Measurements from ENCODE around the gene GNG14. TPM values are rescaled to one million over a fixed set of nuclear protein-coding genes. Genes with fewer than 3 reads are reported as not detected.

The GNG14 gene
- total and polyA plus RNA-seq, 2 experiments from 2014 or later = not detected

DNA sequence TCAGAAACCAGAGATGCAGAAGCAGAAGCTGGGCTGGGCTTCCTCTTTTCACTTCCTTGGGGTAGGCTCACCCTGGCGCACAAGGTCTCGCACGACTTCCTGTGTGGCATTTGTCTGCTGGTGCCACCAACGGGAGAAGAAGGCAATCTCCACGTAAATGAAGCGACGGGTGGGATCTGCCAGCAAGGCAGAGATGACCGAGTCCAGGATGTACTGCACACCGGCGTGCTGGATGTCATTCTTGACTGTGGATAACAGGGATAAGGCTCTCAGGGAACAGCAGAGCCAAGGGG lies 22.6 kb upstream of the GNG14 start:
- Histone ChIP-seq H3K27ac (ENCODE audit: low read depth) (no peak overlapping the region), H3K4me3 (no peak overlapping the region), H3K9me2 (ENCODE audit: insufficient read depth) (no peaks in the 10 kb centered on the region), H3K79me2 (replicated peaks; ENCODE audit: insufficient read depth) (peaks cover 19% of the 10 kb centered on the region), H3K4me1 (ENCODE audit: insufficient read depth) (peaks cover 17% of the 10 kb centered on the region), H3K36me3 (ENCODE audit: insufficient read depth) (0 out of 2 replicates have a peak, but pooled peaks cover 5% of the 10 kb centered on the region), H3F3A (replicated peaks; ENCODE audit: low read depth) (peaks cover 19% of the 10 kb centered on the region; the same call in 1 of the 2 replicates), H3K27me3 (ENCODE audit: insufficient read depth) (no peaks in the 10 kb centered on the region), H2AFZ (no peak overlapping the region), H4K20me1 (replicated peaks; ENCODE audit: insufficient read depth) (no peaks in the 10 kb centered on the region; the same call in 1 of the 2 replicates), H3K4me2 (no peak overlapping the region)
- ATAC-seq (no peak), DNase-seq (ENCODE audit: low spot score) (no peak)
- Mint-ChIP-seq H3K4me1 (peaks cover 29% of the 10 kb centered on the region), H3K27me3 (ENCODE audit: insufficient read depth, low read depth, poor library complexity) (peaks cover 20% of the 10 kb centered on the region), H3K4me3 (peak overlapping the region; percentile 97; the same call in 1 of the 3 replicates), H3K36me3 (ENCODE audit: low read depth) (peaks cover 25% of the 10 kb centered on the region), H3K27ac (no peak overlapping the region), H3K9me3 (no peaks in the 10 kb centered on the region; the same call in 2 of the 3 replicates)
- TF ChIP-seq ZNF114 (CRISPR knock-in tag; IDR thresholded peaks at IDR 0.05) (no peak), POLR2AphosphoS5 (IDR thresholded peaks at IDR 0.05; ENCODE audit: low read depth) (no peak), JUNB (IDR thresholded peaks at IDR 0.05; ENCODE audit: unreplicated experiment) (no peak), EZH2phosphoT487 (IDR thresholded peaks at IDR 0.05; ENCODE audit: unreplicated experiment) (no peak), STAT1 (IDR thresholded peaks at IDR 0.05; ENCODE audit: unreplicated experiment) (no peak), ZNF331 (CRISPR knock-in tag; IDR thresholded peaks at IDR 0.05; ENCODE audit: low read depth) (no peak), NANOG (IDR thresholded peaks at IDR 0.05; ENCODE audit: borderline replicate concordance) (no peak), CREB1 (CRISPR knock-in tag; IDR thresholded peaks at IDR 0.05; ENCODE audit: low read depth) (no peak), EZH2 (IDR thresholded peaks at IDR 0.05; ENCODE audit: low read depth, unreplicated experiment) (no peak)
- TF ChIP-seq, protein P1, sequence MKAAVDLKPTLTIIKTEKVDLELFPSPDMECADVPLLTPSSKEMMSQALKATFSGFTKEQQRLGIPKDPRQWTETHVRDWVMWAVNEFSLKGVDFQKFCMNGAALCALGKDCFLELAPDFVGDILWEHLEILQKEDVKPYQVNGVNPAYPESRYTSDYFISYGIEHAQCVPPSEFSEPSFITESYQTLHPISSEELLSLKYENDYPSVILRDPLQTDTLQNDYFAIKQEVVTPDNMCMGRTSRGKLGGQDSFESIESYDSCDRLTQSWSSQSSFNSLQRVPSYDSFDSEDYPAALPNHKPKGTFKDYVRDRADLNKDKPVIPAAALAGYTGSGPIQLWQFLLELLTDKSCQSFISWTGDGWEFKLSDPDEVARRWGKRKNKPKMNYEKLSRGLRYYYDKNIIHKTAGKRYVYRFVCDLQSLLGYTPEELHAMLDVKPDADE (IDR thresholded peaks at IDR 0.05) = no peak
- TF ChIP-seq, protein P2, sequence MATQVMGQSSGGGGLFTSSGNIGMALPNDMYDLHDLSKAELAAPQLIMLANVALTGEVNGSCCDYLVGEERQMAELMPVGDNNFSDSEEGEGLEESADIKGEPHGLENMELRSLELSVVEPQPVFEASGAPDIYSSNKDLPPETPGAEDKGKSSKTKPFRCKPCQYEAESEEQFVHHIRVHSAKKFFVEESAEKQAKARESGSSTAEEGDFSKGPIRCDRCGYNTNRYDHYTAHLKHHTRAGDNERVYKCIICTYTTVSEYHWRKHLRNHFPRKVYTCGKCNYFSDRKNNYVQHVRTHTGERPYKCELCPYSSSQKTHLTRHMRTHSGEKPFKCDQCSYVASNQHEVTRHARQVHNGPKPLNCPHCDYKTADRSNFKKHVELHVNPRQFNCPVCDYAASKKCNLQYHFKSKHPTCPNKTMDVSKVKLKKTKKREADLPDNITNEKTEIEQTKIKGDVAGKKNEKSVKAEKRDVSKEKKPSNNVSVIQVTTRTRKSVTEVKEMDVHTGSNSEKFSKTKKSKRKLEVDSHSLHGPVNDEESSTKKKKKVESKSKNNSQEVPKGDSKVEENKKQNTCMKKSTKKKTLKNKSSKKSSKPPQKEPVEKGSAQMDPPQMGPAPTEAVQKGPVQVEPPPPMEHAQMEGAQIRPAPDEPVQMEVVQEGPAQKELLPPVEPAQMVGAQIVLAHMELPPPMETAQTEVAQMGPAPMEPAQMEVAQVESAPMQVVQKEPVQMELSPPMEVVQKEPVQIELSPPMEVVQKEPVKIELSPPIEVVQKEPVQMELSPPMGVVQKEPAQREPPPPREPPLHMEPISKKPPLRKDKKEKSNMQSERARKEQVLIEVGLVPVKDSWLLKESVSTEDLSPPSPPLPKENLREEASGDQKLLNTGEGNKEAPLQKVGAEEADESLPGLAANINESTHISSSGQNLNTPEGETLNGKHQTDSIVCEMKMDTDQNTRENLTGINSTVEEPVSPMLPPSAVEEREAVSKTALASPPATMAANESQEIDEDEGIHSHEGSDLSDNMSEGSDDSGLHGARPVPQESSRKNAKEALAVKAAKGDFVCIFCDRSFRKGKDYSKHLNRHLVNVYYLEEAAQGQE (IDR thresholded peaks at IDR 0.05; ENCODE audit: unreplicated experiment) = no peak
- TF ChIP-seq, protein P3, sequence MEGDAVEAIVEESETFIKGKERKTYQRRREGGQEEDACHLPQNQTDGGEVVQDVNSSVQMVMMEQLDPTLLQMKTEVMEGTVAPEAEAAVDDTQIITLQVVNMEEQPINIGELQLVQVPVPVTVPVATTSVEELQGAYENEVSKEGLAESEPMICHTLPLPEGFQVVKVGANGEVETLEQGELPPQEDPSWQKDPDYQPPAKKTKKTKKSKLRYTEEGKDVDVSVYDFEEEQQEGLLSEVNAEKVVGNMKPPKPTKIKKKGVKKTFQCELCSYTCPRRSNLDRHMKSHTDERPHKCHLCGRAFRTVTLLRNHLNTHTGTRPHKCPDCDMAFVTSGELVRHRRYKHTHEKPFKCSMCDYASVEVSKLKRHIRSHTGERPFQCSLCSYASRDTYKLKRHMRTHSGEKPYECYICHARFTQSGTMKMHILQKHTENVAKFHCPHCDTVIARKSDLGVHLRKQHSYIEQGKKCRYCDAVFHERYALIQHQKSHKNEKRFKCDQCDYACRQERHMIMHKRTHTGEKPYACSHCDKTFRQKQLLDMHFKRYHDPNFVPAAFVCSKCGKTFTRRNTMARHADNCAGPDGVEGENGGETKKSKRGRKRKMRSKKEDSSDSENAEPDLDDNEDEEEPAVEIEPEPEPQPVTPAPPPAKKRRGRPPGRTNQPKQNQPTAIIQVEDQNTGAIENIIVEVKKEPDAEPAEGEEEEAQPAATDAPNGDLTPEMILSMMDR (conservative IDR thresholded peaks at IDR 0.05; ENCODE audit: low read depth in 2 of 2) = no peak
- TF ChIP-seq, protein P4, sequence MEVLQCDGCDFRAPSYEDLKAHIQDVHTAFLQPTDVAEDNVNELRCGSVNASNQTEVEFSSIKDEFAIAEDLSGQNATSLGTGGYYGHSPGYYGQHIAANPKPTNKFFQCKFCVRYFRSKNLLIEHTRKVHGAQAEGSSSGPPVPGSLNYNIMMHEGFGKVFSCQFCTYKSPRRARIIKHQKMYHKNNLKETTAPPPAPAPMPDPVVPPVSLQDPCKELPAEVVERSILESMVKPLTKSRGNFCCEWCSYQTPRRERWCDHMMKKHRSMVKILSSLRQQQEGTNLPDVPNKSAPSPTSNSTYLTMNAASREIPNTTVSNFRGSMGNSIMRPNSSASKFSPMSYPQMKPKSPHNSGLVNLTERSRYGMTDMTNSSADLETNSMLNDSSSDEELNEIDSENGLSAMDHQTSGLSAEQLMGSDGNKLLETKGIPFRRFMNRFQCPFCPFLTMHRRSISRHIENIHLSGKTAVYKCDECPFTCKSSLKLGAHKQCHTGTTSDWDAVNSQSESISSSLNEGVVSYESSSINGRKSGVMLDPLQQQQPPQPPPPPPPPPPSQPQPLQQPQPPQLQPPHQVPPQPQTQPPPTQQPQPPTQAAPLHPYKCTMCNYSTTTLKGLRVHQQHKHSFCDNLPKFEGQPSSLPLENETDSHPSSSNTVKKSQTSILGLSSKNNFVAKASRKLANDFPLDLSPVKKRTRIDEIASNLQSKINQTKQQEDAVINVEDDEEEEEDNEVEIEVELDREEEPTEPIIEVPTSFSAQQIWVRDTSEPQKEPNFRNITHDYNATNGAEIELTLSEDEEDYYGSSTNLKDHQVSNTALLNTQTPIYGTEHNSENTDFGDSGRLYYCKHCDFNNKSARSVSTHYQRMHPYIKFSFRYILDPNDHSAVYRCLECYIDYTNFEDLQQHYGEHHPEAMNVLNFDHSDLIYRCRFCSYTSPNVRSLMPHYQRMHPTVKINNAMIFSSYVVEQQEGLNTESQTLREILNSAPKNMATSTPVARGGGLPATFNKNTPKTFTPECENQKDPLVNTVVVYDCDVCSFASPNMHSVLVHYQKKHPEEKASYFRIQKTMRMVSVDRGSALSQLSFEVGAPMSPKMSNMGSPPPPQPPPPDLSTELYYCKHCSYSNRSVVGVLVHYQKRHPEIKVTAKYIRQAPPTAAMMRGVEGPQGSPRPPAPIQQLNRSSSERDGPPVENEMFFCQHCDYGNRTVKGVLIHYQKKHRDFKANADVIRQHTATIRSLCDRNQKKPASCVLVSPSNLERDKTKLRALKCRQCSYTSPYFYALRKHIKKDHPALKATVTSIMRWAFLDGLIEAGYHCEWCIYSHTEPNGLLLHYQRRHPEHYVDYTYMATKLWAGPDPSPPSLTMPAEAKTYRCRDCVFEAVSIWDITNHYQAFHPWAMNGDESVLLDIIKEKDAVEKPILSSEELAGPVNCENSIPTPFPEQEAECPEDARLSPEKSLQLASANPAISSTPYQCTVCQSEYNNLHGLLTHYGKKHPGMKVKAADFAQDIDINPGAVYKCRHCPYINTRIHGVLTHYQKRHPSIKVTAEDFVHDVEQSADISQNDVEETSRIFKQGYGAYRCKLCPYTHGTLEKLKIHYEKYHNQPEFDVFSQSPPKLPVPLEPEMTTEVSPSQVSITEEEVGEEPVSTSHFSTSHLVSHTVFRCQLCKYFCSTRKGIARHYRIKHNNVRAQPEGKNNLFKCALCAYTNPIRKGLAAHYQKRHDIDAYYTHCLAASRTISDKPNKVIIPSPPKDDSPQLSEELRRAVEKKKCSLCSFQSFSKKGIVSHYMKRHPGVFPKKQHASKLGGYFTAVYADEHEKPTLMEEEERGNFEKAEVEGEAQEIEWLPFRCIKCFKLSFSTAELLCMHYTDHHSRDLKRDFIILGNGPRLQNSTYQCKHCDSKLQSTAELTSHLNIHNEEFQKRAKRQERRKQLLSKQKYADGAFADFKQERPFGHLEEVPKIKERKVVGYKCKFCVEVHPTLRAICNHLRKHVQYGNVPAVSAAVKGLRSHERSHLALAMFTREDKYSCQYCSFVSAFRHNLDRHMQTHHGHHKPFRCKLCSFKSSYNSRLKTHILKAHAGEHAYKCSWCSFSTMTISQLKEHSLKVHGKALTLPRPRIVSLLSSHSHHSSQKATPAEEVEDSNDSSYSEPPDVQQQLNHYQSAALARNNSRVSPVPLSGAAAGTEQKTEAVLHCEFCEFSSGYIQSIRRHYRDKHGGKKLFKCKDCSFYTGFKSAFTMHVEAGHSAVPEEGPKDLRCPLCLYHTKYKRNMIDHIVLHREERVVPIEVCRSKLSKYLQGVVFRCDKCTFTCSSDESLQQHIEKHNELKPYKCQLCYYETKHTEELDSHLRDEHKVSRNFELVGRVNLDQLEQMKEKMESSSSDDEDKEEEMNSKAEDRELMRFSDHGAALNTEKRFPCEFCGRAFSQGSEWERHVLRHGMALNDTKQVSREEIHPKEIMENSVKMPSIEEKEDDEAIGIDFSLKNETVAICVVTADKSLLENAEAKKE (CRISPR knock-in tag; IDR thresholded peaks at IDR 0.05) = no peak

All from GM23338 (cell line).